HG03354 (cell line): ENCODE measurements around the gene RXYLT1.
"Not testable (repeated sequence)": the region's sequence is repeated elsewhere in the genome, so short reads cannot be mapped to it uniquely, and the experiment has no call there.

Experiments
- ATAC-seq: cut with Tn5 transposase; IDR thresholded peaks from one replicate; pipeline ENCODE4 v1.9.1; 2021; ENCODE audit warnings: mild to moderate bottlenecking; ENCODE audit not compliant: unreplicated experiment, poor library complexity, severe bottlenecking

RXYLT1 gene

DNA sequence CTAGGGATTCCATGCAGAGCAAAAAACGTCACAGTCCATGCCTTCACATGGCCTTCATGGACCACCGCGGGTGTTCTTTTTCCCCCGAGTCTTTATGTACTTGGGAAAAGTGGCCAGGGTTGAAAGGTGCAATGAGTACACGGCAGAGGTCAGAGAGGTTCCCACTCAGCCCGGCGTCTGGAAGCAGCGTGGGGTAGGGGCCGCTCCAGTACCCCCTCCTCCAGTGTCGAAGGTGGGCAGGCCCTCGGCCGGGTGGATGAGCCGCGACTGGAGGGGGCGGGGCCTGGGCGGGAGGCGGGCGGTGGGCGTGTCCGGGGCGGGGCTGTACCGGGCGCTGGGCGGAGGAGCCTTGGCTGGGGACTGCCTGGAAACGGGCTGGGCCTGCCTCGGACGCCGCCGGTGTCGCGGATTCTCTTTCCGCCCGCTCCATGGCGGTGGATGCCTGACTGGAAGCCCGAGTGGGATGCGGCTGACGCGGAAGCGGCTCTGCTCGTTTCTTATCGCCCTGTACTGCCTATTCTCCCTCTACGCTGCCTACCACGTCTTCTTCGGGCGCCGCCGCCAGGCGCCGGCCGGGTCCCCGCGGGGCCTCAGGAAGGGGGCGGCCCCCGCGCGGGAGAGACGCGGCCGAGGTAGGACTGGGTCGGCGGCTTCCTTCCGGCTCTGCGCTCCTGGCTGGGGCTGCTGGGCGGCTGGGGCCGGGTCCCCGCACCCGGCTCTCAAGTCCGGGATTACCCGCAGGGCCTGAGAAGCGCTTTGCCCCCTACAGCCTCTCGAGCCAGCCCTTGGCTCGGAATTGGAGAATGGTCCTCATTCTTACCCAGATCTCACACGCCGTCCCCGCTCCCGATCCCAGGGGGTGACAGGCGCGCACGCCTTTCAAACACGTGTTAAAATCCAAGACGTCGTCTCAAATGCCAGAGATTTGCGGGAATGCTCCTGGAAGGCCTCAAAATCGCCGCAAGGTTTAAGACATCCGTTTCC is at the start of gene RXYLT1:
TSS of gene RXYLT1 (plus strand) at position 412 of the 984 bp plus-strand sequence. CDS start at position 464, 52 bp downstream.
- peak; percentile 94 for ATAC-seq

DNA sequence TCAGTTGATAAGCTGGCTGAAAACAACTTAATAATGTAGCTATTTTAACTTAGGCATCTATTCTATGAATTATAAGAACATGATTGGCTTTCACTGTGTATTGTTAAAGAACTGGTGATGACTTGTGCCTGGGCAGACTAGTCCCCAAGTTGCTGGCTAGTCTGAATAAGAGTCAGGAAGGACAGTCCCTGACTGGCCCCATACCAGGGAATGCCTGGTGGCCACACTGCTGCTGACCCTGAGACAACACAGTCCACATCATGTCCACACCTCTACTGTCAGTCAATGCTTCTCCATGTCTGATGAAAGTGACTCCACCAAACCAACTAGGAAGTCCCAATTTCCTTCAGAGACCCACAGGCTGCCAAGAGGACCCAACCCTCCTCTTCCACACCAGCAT is 46.9 kb upstream of the RXYLT1 start:
- not testable (repeated sequence) for ATAC-seq

GRCh38 chr12:63733585-63733984 is 46.1 kb upstream of the RXYLT1 start:
- not testable (repeated sequence) for ATAC-seq

DNA sequence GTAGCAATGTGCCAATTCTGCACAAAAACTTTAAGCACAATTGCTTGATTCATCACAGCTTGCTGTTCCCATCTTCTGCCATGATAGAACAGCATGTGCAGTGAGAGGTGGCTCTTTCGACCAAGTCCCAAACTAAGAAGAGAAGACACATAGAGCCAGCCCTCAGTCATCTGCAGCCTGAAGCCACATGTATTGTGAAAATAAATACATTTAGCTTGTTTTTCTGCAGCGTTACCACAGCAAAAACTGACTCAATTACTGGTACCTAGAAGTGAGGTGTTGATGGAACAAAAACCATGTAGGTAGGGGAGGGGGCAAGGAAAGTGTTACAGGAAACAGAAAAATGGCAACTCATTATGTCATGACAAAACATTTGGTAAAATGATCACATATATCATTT is 39.2 kb upstream of the RXYLT1 start:
- ATAC-seq: not testable (repeated sequence)

DNA sequence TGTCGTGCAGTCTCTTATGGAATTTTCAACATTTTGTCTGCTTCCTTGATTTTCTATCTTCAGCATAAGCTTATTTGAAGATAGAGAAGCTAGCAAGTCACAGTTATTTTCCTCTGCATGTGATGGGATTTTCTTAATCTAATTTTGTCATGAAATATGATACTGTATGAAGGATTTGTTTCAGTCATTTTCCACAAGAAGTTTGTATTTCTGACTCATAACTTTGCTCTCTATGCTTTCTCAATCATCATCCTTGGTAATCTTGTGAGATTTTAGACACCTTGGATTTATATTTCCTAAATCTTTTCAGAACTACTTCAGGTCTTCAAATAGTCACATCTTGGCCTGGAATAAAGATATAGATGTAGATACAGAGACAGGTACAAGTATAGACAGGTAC is 38.3 kb upstream of the RXYLT1 start:
- ATAC-seq: not testable (repeated sequence)

DNA sequence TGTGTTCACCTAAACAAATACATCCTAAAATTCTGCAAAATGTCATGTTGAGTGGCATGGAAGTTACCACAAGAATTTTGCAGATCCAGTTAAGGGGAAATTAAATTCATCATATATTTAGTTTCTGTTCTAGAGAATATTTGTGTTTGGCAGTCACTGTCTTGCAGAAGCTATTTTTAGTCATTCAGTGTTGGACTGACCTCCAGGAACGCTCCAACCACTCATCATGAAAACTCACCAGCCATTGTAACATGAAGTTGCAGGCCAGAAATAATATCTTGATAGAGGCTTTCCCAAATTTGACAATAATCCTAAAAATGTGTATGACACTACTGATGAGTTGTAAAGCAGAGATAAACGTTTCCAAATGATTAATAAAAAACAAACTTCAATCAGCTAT is 35.6 kb upstream of the RXYLT1 start:
- ATAC-seq: not testable (repeated sequence)

- ATAC-seq: not testable (repeated sequence)
These were observed 33.2 kb upstream of the RXYLT1 start for GRCh38 chr12:63746470-63746869.

- not testable (repeated sequence) for ATAC-seq
These were observed 32.6 kb upstream of the RXYLT1 start for GRCh38 chr12:63747136-63747535.

GRCh38 chr12:63747553-63747952 is 32.2 kb upstream of the RXYLT1 start:
- ATAC-seq: no peak

GRCh38 chr12:63752283-63752682 is 27.4 kb upstream of the RXYLT1 start:
- peak; percentile 78 for ATAC-seq

GRCh38 chr12:63752841-63753240 is 26.9 kb upstream of the RXYLT1 start:
- no peak for ATAC-seq

- no peak for ATAC-seq
These were observed 26.0 kb upstream of the RXYLT1 start for GRCh38 chr12:63753743-63754142.

- ATAC-seq: no peak
These were observed 15.2 kb upstream of the RXYLT1 start for GRCh38 chr12:63764481-63764880.

GRCh38 chr12:63766498-63766897 is 13.2 kb upstream of the RXYLT1 start:
- no peak for ATAC-seq

DNA sequence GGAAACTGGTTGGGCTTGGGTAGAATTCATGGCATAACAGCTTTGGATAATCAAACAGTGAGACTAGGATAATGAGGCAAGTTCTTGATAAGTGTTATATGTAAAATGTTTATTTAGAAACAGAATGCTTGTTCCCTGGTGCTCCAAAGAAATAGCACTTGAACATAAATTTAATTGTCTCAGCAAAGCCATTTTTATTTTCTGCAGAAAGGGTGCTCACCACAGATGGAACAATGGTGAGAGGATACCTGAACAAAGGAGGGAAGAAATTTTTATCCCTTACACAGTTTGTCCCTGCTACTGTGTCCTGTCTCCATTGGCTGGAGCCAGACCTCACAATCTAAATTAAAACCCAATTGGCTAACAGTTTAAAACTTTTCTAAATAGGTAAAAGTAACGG is 9.3 kb upstream of the RXYLT1 start:
- no peak for ATAC-seq

GRCh38 chr12:63777340-63777739 is 2.4 kb upstream of the RXYLT1 start:
- ATAC-seq: no peak

DNA sequence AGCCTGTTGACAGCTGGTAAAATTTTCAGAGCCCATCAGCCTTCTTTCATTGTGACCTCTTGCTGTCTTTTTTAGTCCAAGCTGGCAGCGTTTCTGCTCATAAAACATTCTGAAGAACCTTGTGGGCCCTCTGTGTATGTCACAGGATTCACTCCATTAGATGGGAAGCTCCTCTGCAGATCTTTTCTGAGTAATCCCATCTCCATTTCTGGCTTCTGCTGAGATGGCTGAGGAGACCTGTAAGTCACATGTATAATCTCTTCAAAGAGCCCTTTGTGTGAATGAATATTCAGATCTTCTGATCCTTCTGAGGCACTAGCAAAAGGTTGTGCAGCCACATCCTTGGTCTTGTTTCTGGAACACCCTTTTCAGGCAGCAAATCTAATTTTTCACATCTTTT is 2.8 kb downstream of the RXYLT1 start:
- ATAC-seq: no peak

GRCh38 chr12:63787306-63787705 is 7.6 kb downstream of the RXYLT1 start:
- ATAC-seq: no peak

- ATAC-seq: no peak
These were observed 10.9 kb downstream of the RXYLT1 start for GRCh38 chr12:63790608-63790945.

DNA sequence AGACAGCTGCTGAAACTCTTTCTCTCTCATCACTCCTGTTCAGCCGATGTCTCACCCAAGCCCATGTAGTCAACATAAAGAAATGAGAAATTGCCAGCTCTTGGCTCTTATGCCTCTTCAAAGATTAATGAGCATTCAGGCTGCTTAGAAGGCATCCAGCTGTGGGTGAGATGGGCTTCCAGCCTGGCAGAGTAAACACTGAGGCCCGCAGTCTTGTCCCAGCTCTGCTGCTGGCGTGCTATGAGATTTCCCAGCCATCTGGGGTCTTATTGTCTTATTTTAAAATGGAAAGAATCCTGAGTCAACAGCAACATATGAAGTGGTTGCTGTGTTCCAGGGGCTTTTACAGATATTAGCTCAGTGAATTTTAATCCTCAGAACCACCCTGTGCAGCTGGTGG is 12.6 kb downstream of the RXYLT1 start:
- ATAC-seq: no peak

DNA sequence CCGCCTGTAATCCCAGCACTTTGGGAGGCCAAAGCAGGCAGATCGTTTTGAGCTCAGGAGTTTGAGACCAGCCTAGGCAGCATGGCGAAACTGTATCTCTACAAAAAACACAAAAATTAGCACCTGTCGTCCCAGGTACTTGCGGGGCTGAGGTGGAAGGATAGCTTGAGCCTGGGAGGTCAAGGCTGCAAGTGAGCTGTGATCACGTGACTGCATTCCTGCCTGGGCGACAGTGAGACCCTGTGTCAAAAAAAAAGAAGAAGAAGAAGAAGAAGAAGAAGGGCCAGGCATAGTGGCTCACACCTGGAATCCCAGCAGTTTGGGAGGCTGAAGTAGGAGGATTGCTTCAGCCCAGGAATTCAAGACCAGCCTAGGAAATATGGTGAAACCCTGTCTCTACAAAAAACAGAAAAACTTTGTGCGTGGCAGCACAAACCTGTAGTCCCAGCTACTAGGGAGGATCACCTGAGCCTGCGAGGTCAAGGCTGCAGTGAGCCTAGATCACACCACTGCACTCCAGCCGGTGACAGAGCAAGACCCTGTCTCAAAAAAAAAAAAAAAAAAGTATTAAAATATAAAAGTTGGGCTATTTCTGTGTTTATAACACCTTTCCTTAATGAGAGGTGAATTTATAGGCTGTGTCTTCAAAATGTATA is 15.5 kb downstream of the RXYLT1 start:
- ATAC-seq: no peak
